NCI-H187 (cell line): ENCODE measurements around the gene ADAM15.
A peak's percentile ranks its signal among the peaks of the same experiment; 100 is the strongest.

Experiments used
- DNase-seq, 2 experiments: peaks; one replicate each; lab custom pipeline; 2025; lab: John Stamatoyannopoulos, UW

Gene ADAM15

DNA sequence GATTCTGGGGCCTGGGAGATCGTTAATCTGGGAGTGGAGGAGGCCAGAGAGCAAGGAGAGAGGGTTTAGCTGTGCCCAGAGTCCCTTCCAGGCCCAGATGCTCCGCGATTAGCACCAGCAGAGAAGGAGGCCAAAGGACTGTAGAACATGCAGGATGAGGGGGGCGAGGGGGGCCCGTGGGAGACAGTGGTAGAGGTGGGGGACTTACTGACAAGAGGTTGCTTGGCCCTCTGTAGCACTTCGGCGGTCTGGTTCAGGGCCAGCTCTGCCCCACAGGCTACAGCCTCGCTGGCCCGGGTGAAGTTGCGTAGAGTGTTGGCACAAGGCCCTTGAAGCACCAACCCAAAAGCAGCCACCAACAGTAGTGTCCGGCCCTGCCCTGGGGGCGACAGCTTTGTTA lies 18.2 kb upstream of the ADAM15 start:
- DNase-seq, result no peak

DNA sequence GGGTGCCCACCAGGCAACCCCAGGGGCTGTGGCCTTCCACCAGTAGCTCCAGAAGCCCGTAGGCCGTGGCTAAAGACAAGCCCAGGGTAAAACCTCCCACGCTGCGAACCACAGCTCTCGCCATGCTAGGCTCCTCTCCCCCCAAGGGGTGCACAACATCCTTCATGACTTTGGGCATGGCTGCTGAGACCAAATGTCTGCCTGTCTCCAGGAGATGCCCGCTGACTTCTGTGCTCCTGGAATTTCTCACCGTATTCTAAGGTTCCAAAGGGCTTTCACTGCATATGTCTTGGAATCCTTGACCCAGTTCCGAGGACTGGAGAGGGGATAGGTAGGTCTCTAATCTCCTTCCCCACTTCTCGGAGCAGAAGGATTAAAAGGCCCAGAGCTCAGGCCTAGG lies 17.6 kb upstream of the ADAM15 start, which contains the start of the genes DCST1 and DCST2:
Gene DCST1 (plus strand): TSS at position 301 of the 400 bp plus-strand sequence. CDS start 213 bp downstream, outside the sequence.
Gene DCST2 (minus strand): TSS at position 258 of the 400 bp plus-strand sequence. CDS start 80 bp downstream, at position 178.
- DNase-seq, result no peak

DNA sequence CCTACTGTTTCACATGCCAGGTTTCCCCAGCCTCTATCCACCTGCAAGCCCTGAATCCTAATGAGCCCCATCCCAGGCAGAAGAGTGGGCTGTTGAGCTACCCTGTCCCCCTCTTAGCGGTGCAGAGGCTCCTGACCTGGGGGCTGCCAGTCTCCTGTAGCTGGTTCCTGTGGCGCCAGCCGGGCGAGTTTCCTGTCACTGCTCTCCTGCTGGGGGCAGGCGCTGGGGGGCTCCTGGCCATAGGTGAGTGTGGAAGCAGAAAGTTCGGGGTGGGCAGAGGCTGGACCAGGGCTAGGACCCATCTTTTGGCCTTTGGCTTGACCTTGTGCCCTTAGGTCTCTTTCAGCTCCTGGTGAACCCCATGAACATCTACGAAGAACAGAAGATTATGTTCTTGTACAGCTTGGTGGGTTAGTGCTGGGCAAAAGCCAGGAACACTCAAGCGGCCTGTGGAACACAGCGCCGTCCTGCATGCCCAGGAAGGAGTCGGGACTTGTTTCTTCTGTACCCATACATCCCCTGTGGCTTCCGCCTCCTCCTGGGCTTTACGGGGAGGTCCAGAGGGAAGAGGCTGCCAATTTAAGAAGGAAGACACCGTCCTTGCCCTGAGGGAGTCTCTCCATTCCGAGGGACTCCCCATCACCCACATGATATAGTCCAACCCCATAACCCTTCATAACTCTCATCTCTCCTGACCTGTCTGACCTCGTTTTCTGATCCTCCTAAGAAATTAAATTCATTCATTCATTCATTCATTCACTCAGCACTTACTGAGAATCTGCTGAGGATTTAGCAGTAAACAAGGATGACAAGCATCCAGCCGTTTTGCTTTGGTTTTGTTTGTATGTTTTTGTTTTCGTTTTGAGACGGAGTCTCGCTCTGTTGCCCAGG lies 16.6 kb upstream of the ADAM15 start:
- no peak for DNase-seq

DNA sequence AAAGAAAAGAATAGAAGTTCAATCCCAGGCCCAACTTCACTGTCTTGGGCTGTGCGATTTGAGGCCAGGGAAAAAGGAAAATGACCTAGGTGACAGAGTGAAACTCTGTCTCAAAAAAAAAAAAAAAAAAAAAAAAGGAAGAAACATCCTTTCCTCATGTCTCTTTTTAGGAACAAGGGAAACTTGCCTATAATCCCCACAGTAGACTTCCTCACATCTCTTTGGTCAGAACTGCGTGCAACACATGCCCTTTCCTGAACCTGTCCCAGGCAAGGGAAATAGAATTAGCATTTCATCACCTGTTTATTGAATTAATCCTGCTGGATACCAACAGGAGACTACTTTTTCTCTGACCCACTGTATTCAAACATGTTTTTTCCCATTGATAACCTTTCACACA lies 15.2 kb upstream of the ADAM15 start:
- no peak for DNase-seq

DNA sequence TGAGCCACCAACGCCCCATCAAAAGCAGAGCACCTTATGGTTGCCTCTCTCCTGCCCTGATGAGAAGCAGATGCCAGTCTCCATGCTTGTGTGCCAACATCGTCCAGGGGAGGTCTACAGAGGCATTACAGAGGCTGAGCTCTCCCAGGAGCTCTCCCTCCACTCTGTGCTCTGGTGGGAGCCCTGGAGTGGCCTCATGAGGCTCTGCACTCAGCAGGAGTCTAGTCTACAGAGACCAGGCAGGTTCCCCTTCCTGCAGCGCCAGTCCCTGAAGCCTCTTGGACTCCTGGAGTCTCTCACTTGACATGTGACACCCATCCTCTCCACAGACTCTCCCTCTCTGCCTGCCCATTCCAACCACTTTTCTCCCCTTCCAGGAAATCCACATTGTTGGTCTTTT lies 14.1 kb upstream of the ADAM15 start:
- DNase-seq, result peak in 1 of 2 experiments; percentile 16

DNA sequence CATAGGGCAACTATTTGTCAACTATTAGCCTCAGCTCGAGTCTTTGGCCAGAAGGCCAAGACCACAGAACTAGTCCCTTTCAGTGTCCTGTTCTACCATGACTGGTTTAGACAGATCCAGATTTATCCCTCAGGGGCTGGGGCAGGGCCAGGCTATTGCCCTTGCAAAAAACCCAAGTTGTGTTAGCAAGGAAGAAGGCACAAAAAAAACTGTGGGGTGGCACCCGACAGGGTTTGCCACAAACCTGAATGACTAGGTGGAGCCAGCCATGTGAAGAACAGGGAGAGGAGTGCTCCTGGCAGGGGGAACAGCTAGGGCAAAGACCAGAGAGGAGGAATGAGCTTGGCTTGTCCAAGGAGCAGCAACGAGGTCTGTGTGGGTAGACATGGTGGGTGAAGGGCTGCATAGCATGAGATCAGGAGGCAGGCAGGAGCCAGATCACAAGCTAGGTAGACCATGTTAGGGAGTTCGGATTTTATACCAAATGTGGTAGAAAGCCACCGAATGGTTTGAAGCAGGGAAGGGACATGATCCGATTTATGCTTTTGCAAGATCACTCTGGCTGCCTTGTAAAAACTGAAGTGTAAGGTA lies 13.2 kb upstream of the ADAM15 start:
- no peak for DNase-seq

DNA sequence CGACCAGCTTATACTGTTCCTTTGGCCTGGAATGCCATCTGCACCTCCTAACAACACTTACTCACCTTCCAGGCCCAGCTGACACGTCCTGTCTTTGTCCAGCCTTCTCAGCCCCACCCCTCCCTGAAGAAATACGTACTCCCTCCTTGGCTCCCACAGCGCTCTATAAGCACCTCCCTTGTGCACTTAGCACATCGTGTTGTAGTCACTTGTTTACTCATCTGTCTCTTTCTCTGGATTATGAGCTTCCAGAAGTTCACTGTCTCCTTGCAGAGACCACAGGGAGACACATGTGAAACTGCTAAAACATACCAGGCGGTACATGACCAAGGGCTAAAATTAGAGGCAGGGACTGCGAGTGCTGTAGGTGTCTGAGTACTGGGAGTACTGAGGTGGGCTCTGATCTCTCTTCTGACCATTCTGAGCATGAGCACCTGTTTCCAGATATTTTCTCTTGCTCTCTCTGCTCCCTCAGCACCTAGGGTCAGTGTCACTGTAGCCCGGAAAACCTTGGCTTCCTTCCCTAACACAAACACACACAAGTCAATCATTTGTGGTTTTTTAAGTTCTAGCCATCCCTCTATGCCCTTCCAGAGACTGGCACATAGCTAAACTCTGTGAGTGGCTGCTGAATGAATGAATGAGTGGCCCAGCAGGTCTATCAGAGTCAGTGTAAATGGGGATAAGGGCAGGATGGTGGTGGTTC lies 12.4 kb upstream of the ADAM15 start:
- DNase-seq, result no peak

DNA sequence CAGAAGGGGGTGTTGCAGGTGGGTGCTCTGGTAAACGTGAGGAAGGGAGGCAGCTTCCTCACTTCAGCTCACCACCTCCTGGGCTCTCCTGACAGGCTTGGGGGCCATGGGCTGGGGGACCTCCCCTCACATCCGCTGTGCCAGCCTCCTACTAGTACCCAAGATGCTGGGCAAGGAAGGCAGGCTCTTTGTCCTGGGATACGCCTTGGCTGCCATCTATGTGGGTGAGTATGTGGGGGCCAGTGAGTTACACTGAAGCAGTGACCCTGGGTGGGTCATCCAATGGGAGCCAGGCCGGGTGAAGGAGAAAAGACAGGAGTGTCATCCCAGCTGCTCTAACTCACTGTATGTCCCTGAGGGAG lies 11.8 kb upstream of the ADAM15 start:
- DNase-seq, result no peak

DNA sequence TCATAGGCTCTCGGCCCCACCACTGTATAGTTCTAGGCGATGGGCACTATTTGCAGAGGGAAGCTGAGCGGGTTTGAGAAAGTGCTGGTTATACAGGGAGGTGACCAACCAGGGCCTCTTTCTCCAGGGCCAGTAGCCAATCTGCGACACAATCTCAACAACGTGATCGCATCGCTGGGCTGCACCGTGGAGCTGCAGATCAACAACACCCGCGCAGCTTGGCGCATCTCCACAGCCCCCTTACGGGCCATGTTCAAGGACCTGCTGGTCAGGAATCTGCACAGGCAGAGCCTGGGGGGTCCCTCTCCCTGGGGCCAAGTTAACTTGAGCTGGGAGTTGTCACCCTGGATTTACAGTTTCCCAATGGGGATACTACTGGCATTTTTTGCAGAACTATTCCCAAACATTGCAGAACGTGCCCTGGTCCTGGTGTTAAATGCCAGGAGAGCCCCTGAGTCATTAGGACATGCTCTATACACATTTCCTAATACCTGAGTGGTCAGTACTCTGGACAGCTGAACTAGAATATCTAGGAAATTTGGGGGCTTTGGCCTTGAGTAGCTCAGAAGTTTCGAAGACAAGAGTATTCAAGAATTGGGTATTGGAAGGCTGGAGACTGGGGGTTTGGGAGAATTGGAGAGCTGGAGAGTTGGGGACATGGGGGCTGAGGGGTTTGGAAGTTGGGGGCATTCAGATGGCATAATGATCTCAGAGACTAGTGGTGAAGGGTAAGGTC lies 10.6 kb upstream of the ADAM15 start:
- DNase-seq, result no peak

DNA sequence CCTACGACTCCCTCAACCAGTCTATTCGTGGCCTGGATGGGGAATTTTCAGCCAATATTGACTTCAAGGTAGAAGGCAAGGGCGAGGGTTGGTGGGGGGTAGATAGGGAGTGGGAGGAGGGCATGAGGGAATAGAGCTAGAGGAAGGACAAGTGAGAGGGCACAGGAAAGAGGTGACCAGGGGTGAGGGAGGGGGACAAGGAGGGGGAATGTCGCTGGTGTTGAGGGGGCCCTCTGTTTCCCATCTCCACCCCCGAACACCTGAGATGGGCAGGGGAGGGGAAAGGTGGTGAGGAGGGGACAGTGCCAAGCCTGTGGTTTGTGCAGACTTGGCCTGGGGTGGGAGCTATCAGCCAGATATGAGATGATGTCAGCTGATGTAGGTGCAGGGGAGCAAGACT lies 8.3 kb upstream of the ADAM15 start:
- DNase-seq, result no peak

DNA sequence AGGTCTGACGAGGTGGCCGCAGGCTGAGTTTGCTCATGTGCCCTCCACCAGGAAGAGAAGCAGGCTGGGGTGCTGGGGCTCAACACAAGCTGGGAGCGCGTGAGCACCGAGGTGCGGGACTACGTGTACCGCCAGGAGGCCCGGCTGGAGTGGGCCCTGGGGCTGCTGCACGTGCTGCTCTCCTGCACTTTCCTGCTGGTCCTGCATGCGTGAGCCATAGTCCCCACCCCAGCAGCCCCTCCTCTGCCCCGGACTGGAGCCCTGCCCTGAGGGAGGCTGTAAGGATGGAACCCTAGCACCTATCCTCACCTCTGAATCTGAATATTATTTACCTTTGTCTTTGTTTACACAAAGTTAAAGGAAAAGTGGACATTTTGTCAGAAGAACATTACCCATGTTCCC lies 7.8 kb upstream of the ADAM15 start:
- DNase-seq, result no peak

DNA sequence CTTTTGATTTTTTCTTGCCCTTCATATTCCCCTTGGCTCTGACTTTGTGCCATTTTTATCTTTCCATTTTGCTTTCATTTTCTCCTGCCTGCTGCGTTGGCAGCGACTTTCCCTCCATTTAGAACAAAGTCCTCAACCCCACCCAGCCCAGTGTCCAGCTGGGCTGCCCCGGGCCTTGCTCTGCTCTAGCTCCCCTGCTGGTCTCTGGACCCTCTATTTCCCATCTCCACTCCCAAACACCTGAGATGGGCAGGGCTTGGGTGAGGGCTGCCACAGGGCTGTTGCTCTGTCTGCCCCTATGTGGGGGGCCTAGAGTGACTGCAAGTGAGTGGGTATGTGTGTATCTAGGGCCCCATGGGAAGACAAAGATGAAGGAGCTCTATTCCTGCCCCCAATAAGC lies 7.3 kb upstream of the ADAM15 start:
- DNase-seq, result no peak

DNA sequence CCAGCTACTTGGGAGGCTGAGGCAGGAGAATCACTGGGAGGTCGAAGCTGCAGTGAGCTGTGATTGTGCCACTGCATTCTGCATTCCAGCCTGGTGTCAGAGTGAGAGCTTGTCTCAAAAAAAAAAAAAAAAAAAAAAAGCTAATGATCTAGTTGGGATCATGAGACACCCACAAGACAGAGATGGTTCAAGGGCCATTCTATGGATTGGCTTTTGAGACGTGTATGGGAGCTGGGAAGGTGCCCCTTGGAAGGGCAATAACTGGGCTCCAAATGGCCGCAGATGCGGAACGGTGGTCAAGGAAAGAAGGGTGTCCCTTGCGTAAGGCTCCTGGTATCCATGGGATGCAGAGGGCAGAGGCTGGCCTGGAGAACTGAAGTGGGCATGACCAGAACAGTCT lies 6.8 kb upstream of the ADAM15 start:
- DNase-seq, result no peak

DNA sequence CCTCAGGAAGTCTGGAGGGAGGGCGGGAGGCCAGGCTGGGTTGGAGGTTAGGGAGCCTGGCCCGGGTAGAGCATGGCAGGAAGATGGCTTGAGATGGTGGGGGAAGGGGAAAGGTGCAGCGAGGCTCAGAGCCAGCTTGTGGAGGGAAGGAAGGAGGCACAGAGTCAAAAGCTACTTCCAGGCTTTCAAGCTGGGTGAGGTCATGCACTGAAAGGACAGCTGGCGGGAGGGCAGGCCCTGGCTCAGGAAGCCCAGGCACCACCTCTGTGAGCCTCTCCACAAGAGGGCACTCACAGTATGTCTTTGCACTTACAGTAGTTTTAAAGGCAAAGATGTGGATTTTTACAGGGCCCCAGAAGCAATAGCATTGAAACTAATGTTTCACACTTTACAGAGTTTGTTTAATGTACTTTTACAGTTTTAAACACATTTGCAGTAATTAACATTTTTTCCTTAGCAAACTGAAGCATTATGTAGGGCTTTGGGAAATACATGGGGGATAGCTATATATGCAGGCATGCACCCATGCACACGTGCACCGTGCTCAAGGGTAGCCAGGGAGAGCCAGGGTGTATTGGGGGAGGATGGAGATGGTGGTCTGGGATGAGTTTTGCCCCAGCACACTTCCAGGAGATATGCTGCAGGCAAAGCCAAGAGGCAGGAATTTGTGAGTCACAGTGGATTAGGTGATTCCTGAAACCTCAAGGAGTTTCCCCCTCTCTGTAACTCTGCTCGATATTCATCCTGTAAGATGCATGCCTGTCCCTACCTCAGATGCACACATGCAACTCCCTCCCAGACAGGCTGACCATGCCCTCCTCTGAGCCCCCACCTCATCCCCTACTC lies 6.1 kb upstream of the ADAM15 start:
- peak in 1 of 2 experiments; percentile 42 for DNase-seq

DNA sequence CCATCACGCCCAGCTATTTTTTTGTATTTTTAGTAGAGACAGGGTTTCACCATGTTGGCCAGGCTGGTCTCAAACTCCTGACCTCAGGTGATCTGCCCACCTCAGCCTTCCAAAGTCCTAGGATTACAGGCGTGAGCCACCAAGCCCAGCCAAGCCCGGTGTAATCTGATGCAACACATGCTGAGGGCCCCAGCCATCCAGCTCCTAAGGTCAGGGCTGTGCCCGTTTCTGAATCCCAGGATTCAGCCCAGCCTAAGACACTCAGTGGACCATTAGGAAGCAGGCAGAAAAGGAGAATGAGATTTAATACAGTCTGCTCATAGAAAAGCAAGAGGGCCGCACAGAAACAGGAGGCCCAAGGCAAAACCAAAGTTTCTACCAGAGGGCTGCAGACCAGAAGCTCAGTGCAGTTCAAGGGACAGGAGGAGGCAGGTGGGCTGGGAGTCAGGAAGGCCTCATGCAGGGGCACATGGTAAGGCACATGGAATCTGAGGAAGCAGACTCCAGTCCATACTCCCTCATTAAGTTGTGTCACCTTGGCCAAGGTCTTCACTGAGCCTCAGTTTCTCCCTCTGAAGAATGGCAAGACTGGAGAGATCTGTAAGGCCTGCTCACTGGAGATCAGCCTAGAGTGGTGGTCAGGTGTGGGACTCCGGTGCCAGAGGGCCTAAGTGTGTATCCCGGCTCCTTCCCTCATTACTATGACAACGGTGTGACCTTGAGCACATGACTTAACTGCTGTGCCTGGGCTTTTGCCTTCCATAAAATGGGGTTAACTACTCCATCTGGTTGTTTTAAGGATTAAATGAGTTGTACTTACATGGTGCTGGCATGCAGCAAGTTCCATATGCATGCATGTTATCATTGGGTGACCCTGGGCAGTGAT lies 2.4 kb upstream of the ADAM15 start:
- no peak for DNase-seq

DNA sequence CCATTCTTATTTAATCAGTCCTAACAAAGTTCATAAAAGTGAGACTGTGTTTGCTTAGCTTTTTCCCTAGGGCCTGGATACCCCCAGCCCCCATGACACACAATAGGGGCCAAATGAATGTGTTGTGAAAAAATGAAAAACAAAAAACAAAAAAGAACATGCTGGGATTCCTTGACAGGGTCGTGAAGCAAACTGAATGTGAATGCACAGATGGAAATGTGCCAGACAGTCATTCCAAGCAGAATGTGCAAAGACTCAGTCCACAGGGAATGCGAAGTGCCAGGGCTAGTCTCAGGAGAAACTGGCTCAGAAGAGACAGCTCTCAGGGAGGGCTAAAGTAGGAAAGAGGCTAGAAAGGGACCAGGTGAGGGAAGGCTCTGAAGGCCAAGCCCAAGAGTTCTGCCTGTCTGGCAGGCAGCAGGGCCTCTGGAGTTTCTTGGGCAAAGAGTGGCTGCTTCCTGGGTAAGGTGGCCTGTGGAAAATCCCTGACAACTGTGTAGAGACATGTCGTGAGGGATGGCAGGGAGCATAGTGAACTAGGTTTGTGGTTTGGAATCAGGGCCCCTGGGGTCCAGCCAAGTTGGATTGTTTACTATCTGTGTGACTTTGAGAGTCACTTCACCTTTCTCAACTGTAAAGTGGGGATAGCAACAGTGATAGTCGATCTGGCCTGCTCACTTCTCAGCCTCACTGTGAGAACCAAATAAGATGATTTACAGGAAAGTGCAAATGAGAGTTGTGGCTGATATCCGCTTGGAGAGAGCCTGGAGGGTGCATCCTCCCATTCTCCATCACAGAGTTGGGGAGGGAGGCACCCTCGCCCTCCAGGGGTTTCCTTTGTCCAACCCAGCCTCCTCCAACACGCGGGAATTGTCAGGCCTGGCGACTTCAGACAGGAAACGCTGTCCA lies 1.2 kb upstream of the ADAM15 start:
- DNase-seq, result no peak

DNA sequence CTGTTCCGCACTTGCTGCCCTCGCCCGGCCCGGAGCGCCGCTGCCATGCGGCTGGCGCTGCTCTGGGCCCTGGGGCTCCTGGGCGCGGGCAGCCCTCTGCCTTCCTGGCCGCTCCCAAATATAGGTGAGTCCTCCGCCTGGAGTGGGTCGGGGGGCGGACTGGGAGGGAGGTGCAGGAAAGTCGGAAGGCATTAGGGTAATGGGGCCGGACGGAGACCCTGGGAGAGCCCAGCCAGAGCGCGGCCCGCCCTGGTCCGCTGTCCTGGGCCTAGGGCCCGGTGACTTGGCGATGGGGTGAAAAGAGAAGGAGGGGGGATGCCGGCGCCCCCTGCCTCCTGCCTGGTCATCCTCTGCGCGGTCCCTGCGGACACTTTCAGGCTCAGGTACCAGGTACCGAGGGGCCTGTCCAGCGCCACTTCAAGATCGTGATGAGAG lies 243 bp downstream of the ADAM15 start:
- DNase-seq, result no peak

DNA sequence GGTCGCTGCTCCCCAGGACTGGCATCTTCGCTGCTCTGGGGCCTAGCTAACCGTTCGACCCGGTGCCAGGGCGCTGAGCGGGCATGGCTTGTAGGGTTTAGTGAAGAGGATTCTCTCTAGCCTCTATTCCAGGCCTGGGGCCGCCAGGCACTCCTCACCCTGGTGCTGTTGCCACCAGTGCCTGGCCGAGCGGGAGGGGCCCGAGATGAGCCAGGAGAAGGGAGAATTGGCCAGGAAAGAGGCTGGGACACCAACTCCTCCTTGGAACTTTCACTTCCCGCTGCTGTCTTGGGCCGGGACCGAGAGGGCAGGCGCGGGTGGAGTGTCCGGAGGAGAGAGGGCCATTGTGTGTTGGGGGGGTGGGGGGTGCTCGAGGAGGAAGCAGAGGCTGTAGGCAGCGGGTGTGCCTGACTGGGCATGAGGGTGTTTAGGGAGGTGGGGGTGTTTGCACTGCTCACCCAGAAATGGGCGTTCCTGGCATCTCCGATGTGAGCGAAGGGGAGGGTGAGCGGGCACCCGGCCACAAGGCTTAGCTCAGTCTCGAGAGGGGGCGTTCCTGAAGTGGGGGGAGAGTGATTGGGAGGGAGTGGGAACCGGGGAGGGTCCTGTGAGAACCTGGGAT lies 772 bp downstream of the ADAM15 start:
- peak; percentile 54 to 58 for DNase-seq
